Suprapubic skin (tissue), 4 donors: ENCODE results near the gene ATOH7.

ENCODE experiments used
- CTCF ChIP-seq, 2 donors: fragments of 200-600 bp in 1 of 2; fragments of 450-650 bp in 1 of 2; sonication (generic) in 1 of 2; IDR thresholded peaks; one replicate each; pipeline ENCODE4 v1.5.1; 2016 to 2019; ENCODE audit warnings: antibody characterized with exemption in 2 of 2, mild to moderate bottlenecking in 1 of 2, moderate library complexity in 1 of 2
- EP300 ChIP-seq: sonication (generic); formaldehyde crosslinking; IDR thresholded peaks from one replicate; pipeline ENCODE4 v1.6.1; 2017; ENCODE audit warnings: antibody characterized with exemption
- POLR2AphosphoS5 ChIP-seq, 3 donors: sonication (generic); formaldehyde crosslinking; IDR thresholded peaks; one replicate each; pipeline ENCODE4 v1.6.1; 2017; ENCODE audit warnings: antibody characterized with exemption in 3 of 3

GRCh38 chr10:68251625-68252495, 19.9 kb upstream of the ATOH7 start:
- TF ChIP-seq CTCF (IDR thresholded peaks at IDR 0.05): no peak
- TF ChIP-seq POLR2AphosphoS5 (IDR thresholded peaks at IDR 0.05): no peak
- TF ChIP-seq EP300: no peak
